Gastroesophageal sphincter (tissue), 3 donors: Measurements from ENCODE around the gene TOMM22.

Source experiments
- CTCF ChIP-seq, 4 experiments: fragments of 200-600 bp in 2 of 4; fragments of 450-650 bp in 2 of 4; sonication (generic) in 1 of 4; IDR thresholded peaks; one replicate each; pipeline ENCODE4 v1.5.1; 2017 to 2019; ENCODE audit warnings: antibody characterized with exemption in 4 of 4, mild to moderate bottlenecking in 2 of 4, moderate library complexity in 2 of 4
- EP300 ChIP-seq: sonication (generic); formaldehyde crosslinking; IDR thresholded peaks from one replicate; pipeline ENCODE4 v1.6.1; 2017; ENCODE audit warnings: antibody characterized with exemption, mild to moderate bottlenecking
- POLR2A ChIP-seq, 2 donors: fragments of 450-650 bp; IDR thresholded peaks; one replicate each; pipeline ENCODE4 v1.6.1; 2017; ENCODE audit warnings: antibody characterized with exemption in 2 of 2, mild to moderate bottlenecking in 2 of 2, moderate library complexity in 1 of 2
- POLR2AphosphoS5 ChIP-seq: sonication (generic); formaldehyde crosslinking; IDR thresholded peaks from one replicate; pipeline ENCODE4 v1.6.1; 2017; ENCODE audit warnings: antibody characterized with exemption

DNA sequence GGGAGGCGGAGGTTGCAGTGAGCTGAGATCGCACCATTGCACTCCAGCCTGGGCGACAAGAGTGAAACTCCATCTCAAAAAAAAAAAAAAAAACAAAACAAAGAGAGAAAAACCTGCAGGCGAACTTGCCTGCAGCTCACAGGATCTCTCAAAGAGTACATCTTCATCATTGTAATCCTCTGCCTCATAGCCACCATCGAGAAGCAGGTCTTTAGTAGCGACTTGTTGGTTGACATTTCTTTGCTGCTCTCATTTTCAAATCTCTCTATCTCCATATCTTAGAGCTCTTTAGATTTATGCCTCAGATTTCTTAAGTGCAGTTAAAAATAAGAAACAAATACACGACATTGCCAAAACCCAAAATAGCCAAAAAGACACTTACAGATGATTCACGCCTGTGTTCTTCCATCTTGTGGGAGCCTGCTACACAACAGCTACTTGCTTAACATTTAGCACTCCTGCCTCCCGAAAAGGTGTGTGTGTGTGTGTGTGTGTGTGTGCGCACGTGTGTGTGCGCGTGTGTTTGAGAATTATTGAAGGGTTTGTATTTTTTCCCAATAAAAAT lies 40.2 kb upstream of the TOMM22 start:
- TF ChIP-seq CTCF (IDR thresholded peaks at IDR 0.05) (no peak), POLR2AphosphoS5 (no peak), POLR2A (IDR thresholded peaks at IDR 0.05) (no peak), EP300 (no peak)
